ENCODE measurements around the gene PADI1.

PADI1 gene

DNA sequence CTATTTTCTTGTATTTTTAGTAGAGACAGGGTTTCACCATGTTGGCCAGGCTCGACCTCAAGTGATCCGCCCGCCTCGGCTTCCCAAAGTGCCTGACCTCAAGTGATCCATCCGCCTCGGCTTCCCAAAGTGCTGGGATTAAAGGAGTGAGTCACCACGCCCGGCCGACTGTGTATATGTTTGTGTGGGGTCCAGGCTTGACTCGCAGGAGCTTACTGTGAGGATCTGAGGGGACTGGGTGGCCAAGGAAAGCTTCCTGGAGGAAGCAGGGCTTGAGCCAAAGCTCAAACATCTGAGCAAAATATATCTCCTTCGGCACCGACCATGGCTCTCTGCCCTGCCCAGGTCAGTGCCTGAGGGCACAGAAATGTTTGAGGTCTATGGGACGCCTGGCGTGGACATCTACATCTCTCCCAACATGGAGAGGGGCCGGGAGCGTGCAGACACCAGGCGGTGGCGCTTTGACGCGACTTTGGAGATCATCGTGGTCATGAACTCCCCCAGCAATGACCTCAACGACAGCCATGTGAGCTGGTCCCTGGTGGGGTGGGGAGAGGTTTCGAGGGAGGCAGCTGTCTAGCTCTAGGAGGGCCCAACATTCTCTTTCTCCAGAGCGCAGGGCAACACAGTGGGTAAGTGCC lies 54.4 kb downstream of the PADI1 start:
- TF ChIP-seq, protein P1, sequence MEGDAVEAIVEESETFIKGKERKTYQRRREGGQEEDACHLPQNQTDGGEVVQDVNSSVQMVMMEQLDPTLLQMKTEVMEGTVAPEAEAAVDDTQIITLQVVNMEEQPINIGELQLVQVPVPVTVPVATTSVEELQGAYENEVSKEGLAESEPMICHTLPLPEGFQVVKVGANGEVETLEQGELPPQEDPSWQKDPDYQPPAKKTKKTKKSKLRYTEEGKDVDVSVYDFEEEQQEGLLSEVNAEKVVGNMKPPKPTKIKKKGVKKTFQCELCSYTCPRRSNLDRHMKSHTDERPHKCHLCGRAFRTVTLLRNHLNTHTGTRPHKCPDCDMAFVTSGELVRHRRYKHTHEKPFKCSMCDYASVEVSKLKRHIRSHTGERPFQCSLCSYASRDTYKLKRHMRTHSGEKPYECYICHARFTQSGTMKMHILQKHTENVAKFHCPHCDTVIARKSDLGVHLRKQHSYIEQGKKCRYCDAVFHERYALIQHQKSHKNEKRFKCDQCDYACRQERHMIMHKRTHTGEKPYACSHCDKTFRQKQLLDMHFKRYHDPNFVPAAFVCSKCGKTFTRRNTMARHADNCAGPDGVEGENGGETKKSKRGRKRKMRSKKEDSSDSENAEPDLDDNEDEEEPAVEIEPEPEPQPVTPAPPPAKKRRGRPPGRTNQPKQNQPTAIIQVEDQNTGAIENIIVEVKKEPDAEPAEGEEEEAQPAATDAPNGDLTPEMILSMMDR (IDR thresholded peaks at IDR 0.05; ENCODE audit: low read length, missing control alignments), result no peak
- no peak overlapping the region for H3K4me3 ChIP-seq (replicated peaks; ENCODE audit: low read depth, low read length)
- no peak for DNase-seq (ENCODE audit: low read depth)

DNA sequence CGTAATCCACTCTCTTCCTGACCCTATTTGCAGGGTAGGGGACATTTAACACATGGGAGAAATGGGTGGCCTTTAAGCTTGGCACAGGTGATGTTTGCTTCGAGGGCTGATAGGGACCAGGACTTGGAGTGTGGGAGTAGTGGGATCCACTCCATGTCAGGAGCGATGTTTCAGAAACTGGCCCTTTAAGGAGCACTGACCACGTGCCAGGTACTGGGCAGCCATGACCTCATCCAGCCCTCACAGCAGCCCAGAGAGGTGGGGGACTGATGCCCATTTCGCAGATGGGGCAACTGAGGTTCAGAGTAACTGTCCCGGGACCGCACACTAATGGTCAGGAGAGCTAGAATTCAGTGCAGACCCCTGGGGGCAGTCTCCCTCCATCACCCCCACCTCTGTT lies 55.3 kb downstream of the PADI1 start:
- TF ChIP-seq, protein P1 (IDR thresholded peaks at IDR 0.05; ENCODE audit: low read length, missing control alignments), result no peak
- H3K4me3 ChIP-seq (replicated peaks; ENCODE audit: low read depth, low read length), result no peak overlapping the region
- no peak for DNase-seq (ENCODE audit: low read depth)

DNA sequence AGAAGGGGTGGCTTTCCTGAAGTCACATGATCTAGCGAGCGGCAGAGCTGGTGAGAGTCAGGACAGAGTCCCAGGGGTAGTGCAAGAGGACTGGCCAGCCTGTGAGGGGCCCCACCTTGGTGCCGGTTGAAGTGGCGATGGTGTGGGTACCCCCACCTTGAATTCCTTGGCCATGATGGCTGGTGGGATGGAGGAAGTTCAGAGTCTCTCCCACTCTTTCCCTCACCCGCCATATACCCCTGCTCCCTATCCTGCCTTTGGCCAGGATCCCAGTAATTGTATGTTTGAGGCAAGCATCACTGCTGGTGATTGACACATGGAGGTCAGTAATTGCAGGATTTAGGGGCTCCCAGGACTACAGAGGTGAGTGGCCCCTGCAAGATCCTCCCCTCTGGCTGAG lies 55.8 kb downstream of the PADI1 start:
- TF ChIP-seq, protein P1 (IDR thresholded peaks at IDR 0.05; ENCODE audit: low read length, missing control alignments), result no peak
- no peak for DNase-seq (ENCODE audit: low read depth)
- H3K4me3 ChIP-seq (replicated peaks; ENCODE audit: low read depth, low read length), result no peak overlapping the region

DNA sequence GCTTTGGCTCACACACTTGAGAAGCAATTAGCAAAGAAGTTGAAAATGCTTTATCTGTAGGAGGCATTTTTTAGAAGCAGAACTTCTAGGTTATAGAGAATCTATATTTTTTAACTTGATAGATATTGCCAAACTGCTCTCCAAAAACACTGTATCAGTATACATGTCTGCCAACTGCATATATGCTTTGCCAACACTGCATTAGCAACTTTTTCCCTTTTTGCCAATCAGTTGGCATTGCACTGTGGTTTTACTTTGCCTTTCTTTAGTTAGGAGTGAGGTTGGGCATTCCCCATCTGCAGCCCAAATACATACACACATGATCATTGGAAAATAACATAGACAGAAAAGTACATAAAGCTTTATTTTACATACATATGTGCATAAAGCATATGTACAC lies 59.0 kb downstream of the PADI1 start:
- TF ChIP-seq, protein P1 (IDR thresholded peaks at IDR 0.05; ENCODE audit: low read length, missing control alignments), result no peak
- no peak for DNase-seq (ENCODE audit: low read depth)
- no peak overlapping the region for H3K4me3 ChIP-seq (replicated peaks; ENCODE audit: low read depth, low read length)

DNA sequence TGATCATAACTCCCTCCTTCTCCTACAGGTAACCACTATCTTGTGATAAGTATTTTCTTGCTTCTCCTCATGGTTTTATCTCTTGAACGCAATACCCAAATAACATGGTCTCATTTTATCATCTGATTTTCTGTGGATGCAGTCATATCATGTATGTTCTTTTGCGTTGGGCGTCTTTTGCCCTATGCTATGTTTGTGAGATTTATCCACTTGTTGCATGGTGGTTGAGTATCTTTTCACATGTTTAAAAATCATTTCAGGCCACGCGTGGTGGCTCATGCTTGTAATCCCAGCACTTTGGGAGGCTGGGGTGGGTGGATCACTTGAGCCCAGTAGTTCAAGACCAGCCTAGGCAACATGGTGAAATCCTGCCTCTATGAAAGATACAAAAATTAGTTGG lies 59.5 kb downstream of the PADI1 start:
- DNase-seq (ENCODE audit: low read depth), result no peak
- TF ChIP-seq, protein P1 (IDR thresholded peaks at IDR 0.05; ENCODE audit: low read length, missing control alignments), result no peak
- no peak overlapping the region for H3K4me3 ChIP-seq (replicated peaks; ENCODE audit: low read depth, low read length)

DNA sequence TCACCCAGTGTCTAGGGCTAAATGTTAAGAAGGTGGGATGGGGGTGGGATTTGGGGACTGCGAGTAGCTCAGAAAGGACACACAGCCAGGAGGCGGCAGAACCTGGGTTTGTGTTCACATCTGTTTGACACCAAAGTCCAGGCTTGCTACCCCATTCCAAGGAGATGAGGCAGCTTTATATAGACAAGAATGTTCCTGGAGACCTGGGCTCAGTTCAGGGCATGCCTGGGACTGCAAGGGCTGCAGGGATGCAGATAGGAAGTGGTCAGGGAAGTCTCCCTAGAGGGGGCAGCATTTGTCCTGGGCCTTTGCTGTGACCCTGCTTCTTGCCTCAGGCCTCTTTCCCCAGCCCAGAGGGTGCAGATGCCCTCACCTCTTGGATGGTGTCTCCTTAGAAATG lies 60.2 kb downstream of the PADI1 start:
- TF ChIP-seq, protein P1 (IDR thresholded peaks at IDR 0.05; ENCODE audit: low read length, missing control alignments), result no peak
- no peak overlapping the region for H3K4me3 ChIP-seq (replicated peaks; ENCODE audit: low read depth, low read length)
- DNase-seq (ENCODE audit: low read depth), result no peak

DNA sequence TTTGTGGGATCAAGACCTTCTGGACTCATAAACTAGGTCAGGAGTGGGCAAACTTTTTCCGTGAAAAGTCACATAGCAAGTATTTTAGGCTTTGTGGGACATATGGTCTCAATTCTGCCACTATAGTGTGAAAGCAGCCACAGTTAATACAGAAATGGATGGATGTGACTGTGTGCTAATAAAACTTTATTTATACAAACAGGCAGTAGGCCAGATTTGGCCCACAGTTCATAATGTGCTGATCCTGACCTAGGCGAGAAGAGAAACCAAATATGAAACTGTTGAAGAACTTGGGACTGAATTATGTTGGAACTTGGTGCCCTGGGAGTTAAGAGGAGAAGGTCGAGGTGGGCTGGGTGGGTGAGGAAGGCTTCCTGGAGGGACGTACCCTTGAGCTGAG lies 61.0 kb downstream of the PADI1 start:
- TF ChIP-seq, protein P1 (IDR thresholded peaks at IDR 0.05; ENCODE audit: low read length, missing control alignments), result no peak
- no peak for DNase-seq (ENCODE audit: low read depth)
- no peak overlapping the region for H3K4me3 ChIP-seq (replicated peaks; ENCODE audit: low read depth, low read length)
